ENCODE measurements around the gene COL1A1.

The COL1A1 gene

GRCh38 chr17:50185631-50186471 lies 15.6 kb downstream of the COL1A1 start:
- H3K9ac ChIP-seq (ENCODE audit: low read length) = no peak overlapping the region
- no peak overlapping the region for H2AFZ ChIP-seq (ENCODE audit: low read length)
- H3K27ac ChIP-seq (ENCODE audit: low read depth, low read length, poor library complexity, severe bottlenecking) = no peak overlapping the region
- no peak overlapping the region for H3K4me3 ChIP-seq (ENCODE audit: low read depth, low read length, poor library complexity, severe bottlenecking)
- H3K27me3 ChIP-seq (ENCODE audit: insufficient read depth, low read length) = peaks cover 14% of the 10 kb centered on the region; the same call in 1 of the 2 replicates
- no peaks in the 10 kb centered on the region for H4K20me1 ChIP-seq (ENCODE audit: insufficient read depth, low read length)
- no peaks in the 10 kb centered on the region for H3K9me3 ChIP-seq (ENCODE audit: low read length)
- H3K79me2 ChIP-seq (ENCODE audit: insufficient read depth, low read length) = no peaks in the 10 kb centered on the region
- H3K4me2 ChIP-seq (ENCODE audit: low read length) = no peak overlapping the region
- H3K4me1 ChIP-seq (ENCODE audit: insufficient read depth, low read length, severe bottlenecking) = peaks cover 9% of the 10 kb centered on the region
- no peaks in the 10 kb centered on the region for H3K9me2 ChIP-seq (ENCODE audit: low read depth, low read length)
- no peak for TF ChIP-seq EZH2 (IDR thresholded peaks at IDR 0.05; ENCODE audit: borderline replicate concordance, low read length)
- TF ChIP-seq, protein P1, sequence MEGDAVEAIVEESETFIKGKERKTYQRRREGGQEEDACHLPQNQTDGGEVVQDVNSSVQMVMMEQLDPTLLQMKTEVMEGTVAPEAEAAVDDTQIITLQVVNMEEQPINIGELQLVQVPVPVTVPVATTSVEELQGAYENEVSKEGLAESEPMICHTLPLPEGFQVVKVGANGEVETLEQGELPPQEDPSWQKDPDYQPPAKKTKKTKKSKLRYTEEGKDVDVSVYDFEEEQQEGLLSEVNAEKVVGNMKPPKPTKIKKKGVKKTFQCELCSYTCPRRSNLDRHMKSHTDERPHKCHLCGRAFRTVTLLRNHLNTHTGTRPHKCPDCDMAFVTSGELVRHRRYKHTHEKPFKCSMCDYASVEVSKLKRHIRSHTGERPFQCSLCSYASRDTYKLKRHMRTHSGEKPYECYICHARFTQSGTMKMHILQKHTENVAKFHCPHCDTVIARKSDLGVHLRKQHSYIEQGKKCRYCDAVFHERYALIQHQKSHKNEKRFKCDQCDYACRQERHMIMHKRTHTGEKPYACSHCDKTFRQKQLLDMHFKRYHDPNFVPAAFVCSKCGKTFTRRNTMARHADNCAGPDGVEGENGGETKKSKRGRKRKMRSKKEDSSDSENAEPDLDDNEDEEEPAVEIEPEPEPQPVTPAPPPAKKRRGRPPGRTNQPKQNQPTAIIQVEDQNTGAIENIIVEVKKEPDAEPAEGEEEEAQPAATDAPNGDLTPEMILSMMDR (IDR thresholded peaks at IDR 0.05; ENCODE audit: low read length) = no peak
- no peaks in the 10 kb centered on the region for H3F3A ChIP-seq (ENCODE audit: insufficient read depth, low read length)
- H3K36me3 ChIP-seq (ENCODE audit: insufficient read depth, low read length) = no peaks in the 10 kb centered on the region

DNA sequence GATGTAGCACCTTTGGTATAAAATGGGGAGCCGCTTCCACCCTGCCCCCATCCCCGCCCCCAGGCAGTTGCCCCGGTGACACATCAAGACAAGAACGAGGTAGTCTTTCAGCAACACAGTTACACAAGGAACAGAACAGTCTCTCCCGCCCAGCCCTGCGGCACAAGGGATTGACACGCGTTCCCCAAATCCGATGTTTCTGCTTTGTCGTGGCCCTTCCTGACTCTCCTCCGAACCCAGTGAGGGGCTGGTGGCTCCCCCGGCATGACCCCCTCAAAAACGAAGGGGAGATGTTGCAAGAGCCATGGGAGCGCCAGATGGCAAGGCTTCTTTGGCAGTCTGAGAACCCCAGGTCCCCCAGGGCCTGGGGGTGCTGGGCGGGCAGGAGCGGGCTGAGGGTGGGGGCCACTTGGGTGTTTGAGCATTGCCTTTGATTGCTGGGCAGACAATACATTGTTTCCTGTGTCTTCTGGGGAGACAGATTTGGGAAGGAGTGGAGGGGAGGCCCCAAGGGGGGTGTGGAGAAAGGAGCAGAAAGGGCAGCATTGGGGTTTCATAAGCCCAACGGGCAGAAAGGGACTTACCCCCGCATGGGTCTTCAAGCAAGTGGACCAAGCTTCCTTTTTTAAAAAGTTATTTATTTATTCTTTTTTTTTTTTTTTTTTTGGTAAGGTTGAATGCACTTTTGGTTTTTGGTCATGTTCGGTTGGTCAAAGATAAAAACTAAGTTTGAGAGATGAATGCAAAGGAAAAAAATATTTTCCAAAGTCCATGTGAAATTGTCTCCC lies 16.6 kb downstream of the COL1A1 start:
- Histone ChIP-seq H4K20me1 (ENCODE audit: insufficient read depth, low read length) (no peaks in the 10 kb centered on the region), H3K4me3 (ENCODE audit: low read depth, low read length, poor library complexity, severe bottlenecking) (no peak overlapping the region), H3K27me3 (ENCODE audit: insufficient read depth, low read length) (peaks cover 10% of the 10 kb centered on the region; the same call in 1 of the 2 replicates), H3K4me2 (ENCODE audit: low read length) (no peak overlapping the region), H3K36me3 (ENCODE audit: insufficient read depth, low read length) (no peaks in the 10 kb centered on the region), H3K79me2 (ENCODE audit: insufficient read depth, low read length) (no peaks in the 10 kb centered on the region), H3K27ac (ENCODE audit: low read depth, low read length, poor library complexity, severe bottlenecking) (no peak overlapping the region), H3F3A (ENCODE audit: insufficient read depth, low read length) (no peaks in the 10 kb centered on the region), H3K9me2 (ENCODE audit: low read depth, low read length) (no peaks in the 10 kb centered on the region), H3K9ac (ENCODE audit: low read length) (no peak overlapping the region), H2AFZ (ENCODE audit: low read length) (no peak overlapping the region), H3K9me3 (ENCODE audit: low read length) (no peaks in the 10 kb centered on the region), H3K4me1 (ENCODE audit: insufficient read depth, low read length, severe bottlenecking) (peaks cover 9% of the 10 kb centered on the region)
- TF ChIP-seq, protein P1 (IDR thresholded peaks at IDR 0.05; ENCODE audit: low read length) = no peak
- TF ChIP-seq EZH2 (IDR thresholded peaks at IDR 0.05; ENCODE audit: borderline replicate concordance, low read length) = no peak

DNA sequence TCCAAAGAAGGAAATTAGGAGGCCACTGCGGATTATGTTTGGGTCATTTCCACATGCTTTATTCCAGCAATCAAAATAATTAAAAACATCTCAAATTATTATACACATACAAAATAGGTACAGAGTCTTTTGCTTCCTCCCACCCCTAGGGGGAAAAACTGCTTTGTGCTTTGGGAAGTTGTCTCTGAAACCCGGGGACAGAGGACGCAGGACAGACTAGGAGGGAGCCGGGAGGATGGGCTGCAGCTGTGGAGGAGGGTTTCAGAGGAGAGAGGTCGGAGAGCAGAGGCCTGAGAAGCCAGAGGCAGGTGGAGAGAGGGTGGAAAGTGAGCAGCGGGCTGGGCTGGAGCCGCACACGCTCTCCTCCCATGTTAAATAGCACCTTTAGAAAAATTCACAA lies 17.4 kb downstream of the COL1A1 start:
- Histone ChIP-seq H3K79me2 (ENCODE audit: insufficient read depth, low read length) (no peaks in the 10 kb centered on the region), H3K4me1 (ENCODE audit: insufficient read depth, low read length, severe bottlenecking) (peaks cover 9% of the 10 kb centered on the region), H2AFZ (ENCODE audit: low read length) (no peak overlapping the region), H3K36me3 (ENCODE audit: insufficient read depth, low read length) (no peaks in the 10 kb centered on the region), H3K27me3 (ENCODE audit: insufficient read depth, low read length) (0 out of 2 replicates have a peak, but pooled peaks cover 6% of the 10 kb centered on the region), H3K9me3 (ENCODE audit: low read length) (no peaks in the 10 kb centered on the region), H4K20me1 (ENCODE audit: insufficient read depth, low read length) (no peaks in the 10 kb centered on the region), H3F3A (ENCODE audit: insufficient read depth, low read length) (no peaks in the 10 kb centered on the region), H3K27ac (ENCODE audit: low read depth, low read length, poor library complexity, severe bottlenecking) (no peak overlapping the region), H3K9ac (ENCODE audit: low read length) (no peak overlapping the region), H3K4me3 (ENCODE audit: low read depth, low read length, poor library complexity, severe bottlenecking) (no peak overlapping the region), H3K4me2 (ENCODE audit: low read length) (peak overlapping the region; percentile 25; the same call in 1 of the 2 replicates), H3K9me2 (ENCODE audit: low read depth, low read length) (no peaks in the 10 kb centered on the region)
- TF ChIP-seq EZH2 (IDR thresholded peaks at IDR 0.05; ENCODE audit: borderline replicate concordance, low read length) = no peak
- TF ChIP-seq, protein P1 (IDR thresholded peaks at IDR 0.05; ENCODE audit: low read length) = no peak

All from OCI-LY1 (cell line).